ENCODE measurements around the gene MAN1C1.
"Not testable (repeated sequence)": the region's sequence is repeated elsewhere in the genome, so short reads cannot be mapped to it uniquely, and the experiment has no call there.

MAN1C1 gene

GRCh38 chr1:25683731-25684130 is 67.1 kb downstream of the MAN1C1 start:
- no peak for DNase-seq

DNA sequence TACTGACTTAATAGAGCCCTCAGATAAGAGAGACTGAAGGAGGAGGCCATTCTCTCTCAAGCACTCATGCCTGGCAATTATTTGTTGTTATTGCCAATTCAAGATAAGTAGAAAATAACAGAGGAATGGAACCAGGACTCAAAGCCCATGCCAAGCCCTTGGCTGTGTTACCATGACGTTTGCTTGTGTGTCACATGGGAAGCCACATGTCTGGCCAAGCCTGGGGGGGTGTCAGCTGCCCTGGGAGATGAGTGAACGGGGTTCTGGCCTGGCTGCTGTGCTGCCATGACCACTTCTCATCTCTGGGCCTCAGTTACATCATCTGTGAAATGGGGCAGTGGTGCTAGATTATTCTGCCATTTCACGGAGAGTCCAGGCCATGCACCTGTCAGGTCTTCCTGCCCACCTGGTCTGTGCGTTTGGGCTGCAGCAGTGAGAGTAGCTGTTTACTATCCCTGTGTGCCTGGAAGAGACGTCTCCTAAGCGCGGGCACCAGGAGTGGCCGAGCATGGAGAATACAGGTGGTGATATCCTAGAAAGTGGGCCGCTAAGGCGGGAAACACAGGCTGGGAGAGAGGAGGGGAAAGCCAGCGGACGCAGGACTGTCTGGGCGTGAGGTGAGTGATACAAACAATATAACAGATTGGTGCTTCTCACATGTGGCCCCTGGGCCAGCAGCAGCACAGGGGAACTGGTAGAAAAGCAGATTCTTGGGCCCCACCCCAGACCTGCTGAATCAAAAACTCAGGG is 67.8 kb downstream of the MAN1C1 start:
- no peak for DNase-seq

DNA sequence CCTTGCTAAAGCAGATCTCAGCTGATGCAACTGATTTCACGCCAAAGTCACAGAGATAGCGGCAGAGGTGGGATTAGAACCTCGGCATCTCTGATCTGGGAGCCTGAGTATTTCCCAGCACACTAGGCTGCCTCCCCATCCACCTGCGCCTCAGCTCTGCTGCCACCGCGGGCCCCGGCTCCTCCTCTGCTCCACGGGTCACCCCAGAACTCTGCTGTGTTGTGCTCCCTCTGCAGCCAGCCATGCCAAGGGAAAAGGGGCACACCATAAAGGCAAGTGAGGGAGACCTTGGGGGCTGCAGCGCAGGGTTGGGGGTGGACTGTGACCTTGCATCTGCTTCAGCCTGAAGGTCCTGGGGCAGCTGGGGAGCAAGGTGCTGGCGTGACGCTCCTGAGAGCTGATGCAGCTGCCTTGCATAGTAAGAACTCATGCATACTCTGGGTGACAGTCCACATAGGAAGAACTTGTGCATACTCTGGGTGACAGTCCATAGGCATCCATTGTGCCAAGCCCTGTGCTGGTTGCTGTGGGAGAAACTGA is 68.7 kb downstream of the MAN1C1 start:
- DNase-seq: no peak

GRCh38 chr1:25685938-25686665 is 69.5 kb downstream of the MAN1C1 start:
- DNase-seq: no peak

DNA sequence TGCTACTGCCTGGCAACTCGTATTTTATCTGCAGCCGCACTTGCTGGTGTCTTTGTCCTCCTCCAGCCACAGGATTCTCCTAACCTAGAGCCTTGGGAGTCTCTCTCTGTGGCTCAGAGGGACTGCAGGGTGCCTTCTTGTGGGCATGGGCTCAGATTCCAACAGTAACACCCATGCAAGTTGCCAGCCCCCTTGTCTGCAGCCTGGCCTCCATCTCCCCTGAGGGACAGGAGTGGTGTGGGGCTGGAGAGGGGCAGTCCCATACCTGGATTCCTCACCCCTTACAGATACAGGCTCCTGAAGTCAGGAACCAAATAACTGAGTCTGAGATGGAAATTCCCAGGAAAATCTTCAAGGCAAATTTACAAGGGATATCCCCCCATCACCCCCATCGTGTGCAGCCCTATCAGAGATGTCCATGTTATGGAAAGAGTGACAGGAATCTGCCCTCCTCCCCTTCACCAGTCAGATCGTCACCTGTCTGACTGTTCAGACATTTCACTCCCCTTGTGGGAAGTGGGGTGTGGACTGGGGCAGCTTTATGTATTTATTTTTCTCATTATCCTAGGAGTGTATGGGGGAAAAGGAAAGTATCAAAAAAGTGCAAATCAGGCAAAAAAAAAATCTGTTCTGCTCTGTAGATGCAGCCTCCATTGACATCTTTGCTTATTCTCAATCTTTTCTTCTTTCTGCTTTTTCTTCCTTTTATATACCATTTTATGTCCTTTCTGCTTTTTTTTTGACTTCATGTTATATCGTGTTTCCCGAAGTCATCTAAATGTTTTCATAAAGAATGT is 70.8 kb downstream of the MAN1C1 start:
- no peak for DNase-seq

GRCh38 chr1:25688390-25689119 is 72.0 kb downstream of the MAN1C1 start:
- no peak for DNase-seq

DNA sequence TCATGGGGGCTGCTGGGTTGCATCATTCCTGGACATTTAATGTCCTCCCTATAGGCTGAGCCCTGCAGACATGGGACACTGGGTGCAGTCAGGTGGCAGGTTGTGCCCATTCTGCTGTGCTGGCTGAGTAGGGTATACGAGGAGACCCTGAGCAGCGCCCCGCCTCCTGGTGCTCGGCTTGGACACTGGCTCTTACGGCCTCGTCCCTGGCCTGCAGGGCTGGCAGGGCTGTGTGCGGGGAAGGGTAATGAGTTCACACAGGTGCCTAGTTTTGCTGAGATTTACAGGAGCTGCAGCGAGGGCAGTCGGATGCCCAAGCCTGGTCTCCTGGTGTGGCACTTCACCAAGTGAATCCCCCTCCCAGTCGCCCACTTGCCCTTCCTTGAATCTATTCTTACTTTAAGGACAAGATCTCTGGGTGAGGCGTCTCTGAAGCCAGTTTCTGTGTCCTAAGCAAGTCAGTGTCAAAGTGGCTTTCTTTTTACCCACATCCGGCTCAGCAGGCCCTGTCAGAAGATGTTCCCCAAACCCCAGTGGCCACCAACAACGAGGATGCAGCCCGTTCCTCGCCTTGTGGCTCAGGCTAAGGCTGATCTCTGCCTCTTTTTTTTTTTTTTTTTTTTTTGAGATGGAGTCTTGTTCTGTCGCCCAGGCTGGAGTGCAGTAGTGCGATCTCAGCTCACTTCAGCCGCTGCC is 73.2 kb downstream of the MAN1C1 start:
- no peak for DNase-seq

- DNase-seq: no peak
These were observed 73.9 kb downstream of the MAN1C1 start for GRCh38 chr1:25690396-25690956.

GRCh38 chr1:25691211-25691610 is 74.6 kb downstream of the MAN1C1 start:
- no peak for DNase-seq

GRCh38 chr1:25692560-25692959 is 76.0 kb downstream of the MAN1C1 start:
- no peak for DNase-seq

DNA sequence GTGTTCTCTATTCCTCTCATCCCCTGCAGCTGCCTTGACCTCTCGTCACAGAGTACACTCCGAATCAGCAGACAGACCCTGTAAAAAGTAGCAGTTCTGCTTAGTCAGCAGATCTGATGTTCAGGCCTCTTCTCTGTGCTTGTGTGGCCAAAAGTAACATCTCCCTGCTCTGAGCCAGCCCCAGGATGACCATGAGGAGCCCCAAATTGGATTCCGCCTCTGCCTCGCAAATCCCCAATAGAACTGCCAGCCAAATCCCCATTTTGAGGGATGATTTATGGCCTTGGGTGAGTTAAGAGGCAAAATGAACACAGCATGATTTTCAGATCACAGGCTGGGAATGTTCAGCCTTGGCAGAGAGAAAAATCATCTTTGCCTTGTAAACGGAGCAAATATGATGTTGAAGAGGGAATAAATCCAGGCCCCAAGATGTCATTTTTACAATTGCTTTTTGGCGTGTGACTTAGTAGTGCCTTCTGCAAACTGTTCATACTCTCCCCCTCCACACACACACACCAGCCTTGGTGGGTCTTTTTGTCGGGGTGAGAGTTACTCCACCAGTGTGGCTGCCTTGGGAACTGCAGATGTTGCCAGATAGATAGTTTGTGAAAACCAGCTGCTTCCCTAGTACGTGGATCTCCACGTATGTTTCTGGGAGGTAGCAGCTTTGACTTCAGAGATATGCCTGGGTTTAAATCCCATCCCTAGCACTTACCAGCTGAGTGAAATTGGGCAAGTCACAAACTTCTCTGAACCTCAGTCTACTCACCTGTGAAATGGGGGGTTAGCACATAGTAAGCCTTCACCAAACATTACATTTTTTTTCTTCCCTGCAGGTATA is 77.8 kb downstream of the MAN1C1 start:
- peak; percentile 71 for DNase-seq

DNA sequence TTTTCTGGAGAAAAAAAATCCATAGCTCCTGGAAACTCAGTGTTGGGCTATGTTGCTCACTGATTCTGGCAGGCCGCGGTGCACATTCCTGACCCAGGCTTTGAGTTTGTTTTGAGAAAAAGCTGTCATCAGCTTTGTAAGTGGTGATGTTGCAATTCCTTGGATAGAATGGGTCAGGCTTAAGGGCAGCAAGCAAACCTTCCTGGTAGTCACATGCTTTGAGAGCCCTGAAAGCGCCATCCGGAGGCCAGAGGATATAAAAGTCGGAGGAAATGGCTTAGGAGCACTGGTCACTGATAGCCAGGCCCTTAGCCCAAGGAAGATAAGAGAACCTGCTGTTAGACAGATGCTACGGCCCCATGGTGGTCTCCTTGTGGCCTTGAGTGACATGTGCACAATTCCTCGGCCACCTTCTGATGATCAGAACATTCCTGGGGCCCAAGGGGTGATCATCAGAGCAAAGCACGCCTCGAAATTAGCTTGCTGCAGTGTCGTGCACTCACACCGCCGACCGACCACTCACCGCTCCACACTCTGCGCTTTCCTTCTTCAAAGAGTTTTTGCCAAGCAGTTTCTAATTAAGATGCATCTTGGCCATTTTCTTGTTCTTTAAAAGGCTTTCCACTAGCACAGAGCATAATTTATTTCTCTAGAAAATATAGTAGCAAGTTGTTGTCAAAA is 78.6 kb downstream of the MAN1C1 start:
- DNase-seq: no peak

GRCh38 chr1:25695771-25696311 is 79.2 kb downstream of the MAN1C1 start:
- DNase-seq: no peak

DNA sequence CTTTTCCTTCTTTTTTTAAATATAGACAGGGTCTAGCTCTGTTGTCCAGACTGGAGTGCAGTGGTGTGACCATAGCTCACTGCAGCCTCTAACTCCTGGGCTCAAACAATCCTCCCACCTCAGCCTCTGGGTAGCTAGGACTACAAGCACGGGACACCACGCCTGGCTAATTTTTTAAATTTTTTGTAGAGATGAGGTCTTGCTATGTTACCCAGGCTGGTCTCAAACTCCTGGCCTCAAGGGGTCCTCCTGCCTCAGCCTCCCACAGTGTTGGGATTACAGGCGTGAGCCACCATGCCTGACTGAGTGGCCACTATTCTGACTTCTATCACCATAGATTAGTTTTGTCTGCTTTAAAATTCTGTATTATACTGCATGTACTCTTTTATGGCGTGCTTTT is 80.1 kb downstream of the MAN1C1 start:
- DNase-seq: not testable (repeated sequence)

- DNase-seq: no peak
These were observed 81.0 kb downstream of the MAN1C1 start for GRCh38 chr1:25697435-25698217.

GRCh38 chr1:25698252-25698651 is 81.7 kb downstream of the MAN1C1 start:
- DNase-seq: no peak

- not testable (repeated sequence) for DNase-seq
These were observed 82.5 kb downstream of the MAN1C1 start for GRCh38 chr1:25699059-25699458.

DNA sequence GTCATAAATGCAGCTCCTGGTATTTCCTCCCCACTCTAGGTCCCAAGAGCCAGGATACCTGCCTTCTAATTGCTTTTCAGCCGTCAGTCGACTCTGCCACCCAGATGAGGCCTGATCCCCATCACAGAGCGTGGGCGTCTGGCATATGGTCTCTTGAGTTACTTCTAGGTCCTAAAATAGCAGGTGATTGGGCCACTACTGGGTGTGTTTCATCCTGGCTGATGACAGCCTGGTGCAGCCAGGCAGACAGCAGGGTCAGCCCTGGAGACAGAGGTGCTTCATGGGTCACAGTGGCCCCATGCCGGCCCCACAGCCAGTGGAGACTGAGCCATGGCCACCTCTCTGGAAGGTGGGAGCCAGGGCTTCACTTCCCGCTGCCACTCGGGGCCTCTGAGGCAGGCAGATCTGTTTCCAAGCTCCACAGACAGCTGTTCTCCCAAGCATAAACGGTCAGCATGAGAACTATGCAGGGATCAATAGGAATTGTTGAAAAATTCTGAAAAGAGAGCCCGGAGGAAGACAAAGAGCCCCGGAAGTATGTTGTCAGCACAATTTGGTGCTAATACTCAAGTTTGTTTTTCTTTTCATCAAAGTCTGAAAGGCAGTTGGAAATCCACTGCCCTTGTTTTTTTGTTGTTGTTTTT is 83.0 kb downstream of the MAN1C1 start:
- DNase-seq: no peak
